Neural progenitor cell (in vitro differentiated cells): ENCODE measurements around the gene CIRBP.

Experiments
- CTCF ChIP-seq: fragments of 200-600 bp; sonication (generic); IDR thresholded peaks from 2 replicates; pipeline ENCODE4 v1.5.1; 2017; ENCODE audit warnings: antibody characterized with exemption, mild to moderate bottlenecking
- EZH2 ChIP-seq: fragments of 200-600 bp; sonication (generic); IDR thresholded peaks from 2 replicates; pipeline ENCODE4 v1.6.1; 2017; ENCODE audit warnings: antibody characterized with exemption, mild to moderate bottlenecking, moderate library complexity

GRCh38 chr19:1269065-1269477, at the start of gene CIRBP:
- no peak for TF ChIP-seq CTCF
- no peak for TF ChIP-seq EZH2
